ENCODE measurements around the gene IL1A. TPM values are rescaled to one million over a fixed set of nuclear protein-coding genes. Genes with fewer than 3 reads are reported as not detected.
A peak's percentile ranks its signal among the peaks of the same experiment; 100 is the strongest.

IL1A gene
- total RNA-seq, 1 experiment from 2014 or later = 0.10 TPM

GRCh38 chr2:112726487-112727190 is 57.7 kb downstream of the IL1A start (continued):
- TF ChIP-seq CEBPB (IDR thresholded peaks at IDR 0.05; ENCODE audit: low read depth) = no peak

GRCh38 chr2:112725545-112726457 is 58.5 kb downstream of the IL1A start:
- TSS peak; percentile 70 for BruUV-seq (replicated peaks)
- ChIA-PET CTCF (interaction anchor here (0.5 to 4.6 kb wide), 26 partner anchors 8 to 836 kb away, joined by 3 to 100 read pairs (median 4); partner anchors contain the start of genes CHCHD5 and SLC20A1), RAD21 (ENCODE audit: low non-redundant PET in 1 of 2, low total read pairs in 2 of 2, uncharacterized antibody in 2 of 2, unreplicated experiment in 2 of 2) (interaction anchor here (0.6 to 3.2 kb wide), 16 partner anchors 11 to 216 kb away, joined by 3 to 35 read pairs (median 4); partner anchors contain the start of gene CHCHD5 (in 1 of the 2)), POLR2A (interaction anchor here (0.6 to 3.5 kb wide), 6 partner anchors 33 to 142 kb away, joined by 3 to 22 read pairs (median 11); partner anchors contain the start of genes CHCHD5 and SLC20A1)
- intact Hi-C loops (cut with micrococcal nuclease) = loop anchor here (1.0 to 5.0 kb wide), 5 partner anchors 100 to 838 kb away; partner anchors contain the start of genes CHCHD5 and TTL
- ATAC-seq (peak; percentile 52), DNase-seq (ENCODE audit: low read depth, low spot score) (peak; percentile 59)
- Histone ChIP-seq H4K20me1 (ENCODE audit: insufficient read depth) (no peaks in the 10 kb centered on the region), H3K9me3 (ENCODE audit: control insufficient read depth in 1 of 2, insufficient read depth in 1 of 2, low read depth in 1 of 2, low read length in 2 of 2) (no peaks in the 10 kb centered on the region), H3K4me1 (ENCODE audit: control insufficient read depth in 1 of 2, insufficient read depth in 2 of 2, low read length in 2 of 2) (peaks cover 13 to 29% of the 10 kb centered on the region in 2 experiments), H3K36me3 (ENCODE audit: control insufficient read depth in 1 of 2, insufficient read depth in 2 of 2, low read length in 2 of 2) (no peaks in the 10 kb centered on the region), H3K9ac (ENCODE audit: low read length) (peak overlapping the region; percentile 50), H3K27me3 (ENCODE audit: insufficient read depth, low read length) (no peaks in the 10 kb centered on the region), H3K79me2 (ENCODE audit: insufficient read depth, low read length) (no peaks in the 10 kb centered on the region), H3K9me2 (ENCODE audit: insufficient read depth) (no peaks in the 10 kb centered on the region), H3K4me2 (ENCODE audit: low read length) (peak overlapping the region; percentile 65), H3K27ac (ENCODE audit: low read depth, low read length) (peak overlapping the region; percentile 40; the same call in 1 of the 2 replicates), H3K4me3 (replicated peaks in 1 of 2; ENCODE audit: low read depth in 1 of 2, low read length in 2 of 2) (peak overlapping the region in 1 of 2 experiments; percentile 23; a peak in 1 of 4 replicates), H2AFZ (ENCODE audit: low read depth, low read length, poor library complexity, severe bottlenecking) (no peak overlapping the region)
- no peak for TF ChIP-seq RAD21 (IDR thresholded peaks at IDR 0.05; ENCODE audit: low read depth)
- TF ChIP-seq CTCF (IDR thresholded peaks at IDR 0.05 in 2 of 3, conservative IDR thresholded peaks at IDR 0.05 in 1 of 3; ENCODE audit: borderline replicate concordance in 1 of 3, insufficient read depth in 1 of 3, low read depth in 2 of 3, low read length in 2 of 3) = 0 out of 6 replicates have a peak, but pooled peaks of 1 of the 3 experiments have one; percentile 8

Data from HCT116 (cell line).